ENCODE measurements around the gene CYBC1. TPM values are rescaled to one million over a fixed set of nuclear protein-coding genes. Genes with fewer than 3 reads are reported as not detected.

Gene CYBC1
- total RNA-seq, 1 donor from 2014 or later: 78.1 TPM

GRCh38 chr17:82441691-82442487 lies 8.7 kb downstream of the CYBC1 start:
- no peaks in the 10 kb centered on the region for H3K9me3 Mint-ChIP-seq
- H3K27ac Mint-ChIP-seq: no peak overlapping the region
- no peak for DNase-seq (ENCODE audit: extremely low spot score, unreplicated experiment)
- no peaks in the 10 kb centered on the region for H3K36me3 Mint-ChIP-seq
- no peaks in the 10 kb centered on the region for H3K4me1 Mint-ChIP-seq (ENCODE audit: unreplicated experiment)
- TF ChIP-seq, protein P1, sequence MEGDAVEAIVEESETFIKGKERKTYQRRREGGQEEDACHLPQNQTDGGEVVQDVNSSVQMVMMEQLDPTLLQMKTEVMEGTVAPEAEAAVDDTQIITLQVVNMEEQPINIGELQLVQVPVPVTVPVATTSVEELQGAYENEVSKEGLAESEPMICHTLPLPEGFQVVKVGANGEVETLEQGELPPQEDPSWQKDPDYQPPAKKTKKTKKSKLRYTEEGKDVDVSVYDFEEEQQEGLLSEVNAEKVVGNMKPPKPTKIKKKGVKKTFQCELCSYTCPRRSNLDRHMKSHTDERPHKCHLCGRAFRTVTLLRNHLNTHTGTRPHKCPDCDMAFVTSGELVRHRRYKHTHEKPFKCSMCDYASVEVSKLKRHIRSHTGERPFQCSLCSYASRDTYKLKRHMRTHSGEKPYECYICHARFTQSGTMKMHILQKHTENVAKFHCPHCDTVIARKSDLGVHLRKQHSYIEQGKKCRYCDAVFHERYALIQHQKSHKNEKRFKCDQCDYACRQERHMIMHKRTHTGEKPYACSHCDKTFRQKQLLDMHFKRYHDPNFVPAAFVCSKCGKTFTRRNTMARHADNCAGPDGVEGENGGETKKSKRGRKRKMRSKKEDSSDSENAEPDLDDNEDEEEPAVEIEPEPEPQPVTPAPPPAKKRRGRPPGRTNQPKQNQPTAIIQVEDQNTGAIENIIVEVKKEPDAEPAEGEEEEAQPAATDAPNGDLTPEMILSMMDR (conservative IDR thresholded peaks at IDR 0.05): no peak
- no peak overlapping the region for H3K4me3 Mint-ChIP-seq
- H3K27me3 Mint-ChIP-seq: no peaks in the 10 kb centered on the region

DNA sequence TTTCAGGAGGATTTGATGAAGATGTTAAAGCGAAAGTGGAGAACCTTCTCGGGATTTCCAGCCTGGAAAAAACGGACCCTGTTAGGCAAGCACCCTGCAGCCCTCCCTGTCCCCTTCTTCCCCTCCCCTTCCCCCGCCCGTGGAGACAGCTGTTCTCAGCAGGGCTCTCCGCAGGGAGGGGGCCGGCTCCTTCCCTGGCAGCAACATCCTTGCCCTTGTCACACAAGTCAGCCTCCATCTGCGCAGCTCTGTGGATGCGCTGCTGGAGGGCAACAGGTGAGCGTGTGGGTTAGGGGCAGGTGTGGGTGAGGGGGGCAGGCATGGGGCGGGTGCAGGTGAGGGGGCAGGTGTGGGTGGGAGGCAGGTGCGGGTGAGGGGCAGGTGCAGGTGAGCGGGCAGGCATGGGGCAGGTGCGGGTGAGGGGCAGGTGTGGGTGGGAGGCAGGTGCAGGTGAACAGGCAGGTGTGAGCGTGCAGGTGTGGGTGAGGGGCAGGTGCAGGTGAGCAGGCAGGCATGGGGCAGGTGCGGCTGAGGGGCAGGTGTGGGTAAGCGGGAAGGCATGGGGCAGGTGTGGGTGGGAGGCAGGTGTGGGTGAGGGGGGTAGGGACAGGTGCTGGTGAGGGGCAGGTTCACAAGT lies 9.4 kb downstream of the CYBC1 start:
- Mint-ChIP-seq H3K36me3 (no peaks in the 10 kb centered on the region), H3K27me3 (no peaks in the 10 kb centered on the region), H3K27ac (no peak overlapping the region), H3K4me3 (no peak overlapping the region), H3K9me3 (no peaks in the 10 kb centered on the region), H3K4me1 (ENCODE audit: unreplicated experiment) (no peaks in the 10 kb centered on the region)
- no peak for DNase-seq (ENCODE audit: extremely low spot score, unreplicated experiment)
- TF ChIP-seq, protein P1 (conservative IDR thresholded peaks at IDR 0.05): no peak

GRCh38 chr17:82440469-82440981 lies 10.0 kb downstream of the CYBC1 start:
- Mint-ChIP-seq H3K36me3 (no peaks in the 10 kb centered on the region), H3K27ac (no peak overlapping the region), H3K4me1 (ENCODE audit: unreplicated experiment) (no peaks in the 10 kb centered on the region), H3K4me3 (no peak overlapping the region), H3K27me3 (no peaks in the 10 kb centered on the region), H3K9me3 (no peaks in the 10 kb centered on the region)
- DNase-seq (ENCODE audit: extremely low spot score, unreplicated experiment): no peak
- TF ChIP-seq, protein P1 (conservative IDR thresholded peaks at IDR 0.05): no peak

GRCh38 chr17:82439829-82440365 lies 10.7 kb downstream of the CYBC1 start:
- no peak overlapping the region for H3K4me3 Mint-ChIP-seq
- H3K27ac Mint-ChIP-seq: no peak overlapping the region
- H3K27me3 Mint-ChIP-seq: no peaks in the 10 kb centered on the region
- DNase-seq (ENCODE audit: extremely low spot score, unreplicated experiment): no peak
- H3K4me1 Mint-ChIP-seq (ENCODE audit: unreplicated experiment): no peaks in the 10 kb centered on the region
- TF ChIP-seq, protein P1 (conservative IDR thresholded peaks at IDR 0.05): no peak
- H3K9me3 Mint-ChIP-seq: no peaks in the 10 kb centered on the region
- H3K36me3 Mint-ChIP-seq: no peaks in the 10 kb centered on the region

- no peak for DNase-seq (ENCODE audit: extremely low spot score, unreplicated experiment)
- H3K4me1 Mint-ChIP-seq (ENCODE audit: unreplicated experiment): no peaks in the 10 kb centered on the region
- H3K9me3 Mint-ChIP-seq: no peaks in the 10 kb centered on the region
- no peak overlapping the region for H3K4me3 Mint-ChIP-seq
- H3K36me3 Mint-ChIP-seq: no peaks in the 10 kb centered on the region
- no peaks in the 10 kb centered on the region for H3K27me3 Mint-ChIP-seq
- no peak overlapping the region for H3K27ac Mint-ChIP-seq
- TF ChIP-seq, protein P1 (conservative IDR thresholded peaks at IDR 0.05): no peak
Observed at GRCh38 chr17:82439194-82439828, 11.2 kb downstream of the CYBC1 start.
